CD8-positive, alpha-beta memory T cell (primary cell): Measurements from ENCODE around the gene GNPTG. TPM values are rescaled to one million over a fixed set of nuclear protein-coding genes. Genes with fewer than 3 reads are reported as not detected.
A peak's percentile ranks its signal among the peaks of the same experiment; 100 is the strongest.

ENCODE experiments used
- CTCF ChIA-PET: fragments of 350-600 bp; sonication (Branson Sonifier 250); formaldehyde crosslinking; loops from one replicate; lab custom pipeline; 2021; ENCODE audit warnings: antibody characterized with exemption; lab: Charles Lee
- POLR2A ChIA-PET: fragments of 350-600 bp; sonication (Branson Sonifier 250); formaldehyde crosslinking; loops from one replicate; lab custom pipeline; 2021; ENCODE audit warnings: antibody characterized with exemption; lab: Charles Lee
- DNase-seq, 5 donors: peaks; one replicate each; pipeline versions ENCODE4 v3.0.0 to v3.0.0-alpha.2; 2020 to 2022; ENCODE audit warnings: mixed read lengths in 1 of 5
- H3K27ac ChIP-seq: one replicate; pipeline ENCODE4 v1.7.0; 2013; ENCODE audit warnings: low read depth, mild to moderate bottlenecking, low read length, moderate library complexity
- H3K27me3 ChIP-seq: 2 replicates; pipeline ENCODE4 v1.7.0; 2013; ENCODE audit warnings: low read length, mild to moderate bottlenecking; ENCODE audit not compliant: insufficient read depth, poor library complexity, severe bottlenecking
- H3K36me3 ChIP-seq: 2 replicates; pipeline ENCODE4 v1.7.0; 2013; ENCODE audit warnings: mild to moderate bottlenecking, low read length, moderate library complexity; ENCODE audit not compliant: insufficient read depth
- H3K4me1 ChIP-seq: 2 replicates; pipeline ENCODE4 v1.7.0; 2013; ENCODE audit warnings: mild to moderate bottlenecking, low read length, moderate library complexity; ENCODE audit not compliant: insufficient read depth
- H3K4me3 ChIP-seq: 2 replicates; pipeline ENCODE4 v1.7.0; 2013; ENCODE audit warnings: mild to moderate bottlenecking, low read length
- H3K9me3 ChIP-seq: 2 replicates; pipeline ENCODE4 v1.7.0; 2013; ENCODE audit warnings: mild to moderate bottlenecking, low read length
- H3K27ac Mint-ChIP-seq, 8 donors: one replicate each; pipeline ENCODE4 v1.8.0; 2020 to 2021; ENCODE audit warnings: mixed read lengths in 8 of 8, mild to moderate bottlenecking in 6 of 8, inconsistent platforms in 3 of 8, moderate library complexity in 3 of 8
- H3K27me3 Mint-ChIP-seq, 2 donors: one replicate each; pipeline ENCODE4 v1.8.0; 2020 to 2021; ENCODE audit warnings: mixed read lengths in 2 of 2, mild to moderate bottlenecking in 1 of 2, moderate library complexity in 1 of 2
- H3K36me3 Mint-ChIP-seq, 3 donors: one replicate each; pipeline ENCODE4 v1.8.0; 2020 to 2021; ENCODE audit warnings: mixed read lengths in 3 of 3, inconsistent platforms in 1 of 3, mild to moderate bottlenecking in 1 of 3
- H3K4me1 Mint-ChIP-seq, 3 donors: one replicate each; pipeline ENCODE4 v1.8.0; 2020 to 2021; ENCODE audit warnings: mixed read lengths in 3 of 3, inconsistent platforms in 1 of 3, mild to moderate bottlenecking in 1 of 3
- H3K4me3 Mint-ChIP-seq, 7 donors: one replicate each; pipeline ENCODE4 v1.8.0; 2020 to 2021; ENCODE audit warnings: mixed read lengths in 7 of 7, mild to moderate bottlenecking in 6 of 7, moderate library complexity in 4 of 7, inconsistent platforms in 2 of 7
- H3K9me3 Mint-ChIP-seq, 5 donors: one replicate each; pipeline ENCODE4 v1.8.0; 2020 to 2022; ENCODE audit warnings: mixed read lengths in 5 of 5, mild to moderate bottlenecking in 3 of 5, moderate library complexity in 2 of 5, inconsistent platforms in 1 of 5
- polyA plus RNA-seq: library from polyadenylated mRNA; unstranded; fragments of 300-500 nt; fragmentation: Illumina TruSeq; gene quantifications from one replicate; pipeline ENCODE4 v1.2.3, GENCODE V29; 2021
- total RNA-seq, 2 experiments: library from RNA; stranded (reverse); gene quantifications; one replicate each; pipeline ENCODE4 v1.2.3, GENCODE V29; 2021

Gene GNPTG
- total RNA-seq (10 to 100 TPM; 32.3 to 34.4 TPM), polyA plus RNA-seq (63.3 TPM)

DNA sequence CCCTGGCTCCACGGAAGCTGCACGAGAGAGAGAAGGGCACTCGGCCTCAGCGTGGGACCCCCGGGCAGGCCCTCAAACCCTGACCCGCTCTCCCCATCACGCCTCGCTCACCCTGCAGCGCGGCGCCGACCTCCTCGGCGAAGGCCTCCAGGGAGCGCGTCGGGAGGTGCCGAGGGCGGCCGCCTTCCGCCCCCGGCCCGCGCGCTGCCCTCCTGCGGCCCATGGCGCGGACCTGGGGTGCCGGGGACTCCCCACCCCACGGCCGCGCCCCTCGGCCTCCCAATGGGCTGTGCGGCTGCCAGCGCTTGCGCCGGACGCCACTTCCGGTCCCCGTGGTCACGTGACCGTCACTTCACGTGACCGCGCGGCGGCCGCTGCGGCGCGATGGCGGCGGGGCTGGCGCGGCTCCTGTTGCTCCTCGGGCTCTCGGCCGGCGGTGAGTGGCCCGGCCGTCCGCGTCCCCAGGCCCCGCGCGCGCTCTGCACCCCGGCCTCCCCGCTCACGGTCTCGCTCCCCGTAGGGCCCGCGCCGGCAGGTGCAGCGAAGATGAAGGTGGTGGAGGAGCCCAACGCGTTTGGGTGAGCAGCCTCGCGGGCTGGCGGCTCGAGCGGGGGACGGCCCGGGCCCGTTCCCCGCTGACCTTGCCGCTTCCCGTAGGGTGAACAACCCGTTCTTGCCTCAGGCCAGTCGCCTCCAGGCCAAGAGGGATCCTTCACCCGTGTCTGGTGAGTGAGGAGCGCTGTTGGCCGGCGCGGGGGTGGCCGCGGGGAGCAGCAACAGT, at the start of gene GNPTG, which contains the start of gene TSR3:
GNPTG (plus strand) TSS at position 350 of the 781 bp plus-strand sequence; CDS start at position 385, 35 bp downstream.
TSR3 (minus strand) TSS at position 297 of the 781 bp plus-strand sequence; CDS start at position 223, 74 bp downstream.
- Mint-ChIP-seq H3K36me3 (peaks cover 0 to 36% (median 0%) of the 10 kb centered on the region in 3 donors), H3K27ac (peak within 1 kb of the TSS; percentile 40 to 97 (median 80)), H3K4me3 (peak within 1 kb of the TSS; percentile 83 to 96 (median 86)), H3K27me3 (peaks cover 0 to 6% of the 10 kb centered on the region in 2 donors), H3K9me3 (no peaks in the 10 kb centered on the region), H3K4me1 (peaks cover 28 to 56% (median 31%) of the 10 kb centered on the region in 3 donors)
- peaks cover 26% of the 10 kb centered on the region for H3K4me1 ChIP-seq
- H3K9me3 ChIP-seq: no peaks in the 10 kb centered on the region
- DNase-seq: peak; percentile 77 to 91 (median 86)
- H3K4me3 ChIP-seq: peak within 1 kb of the TSS; percentile 78
- no peaks in the 10 kb centered on the region for H3K36me3 ChIP-seq
- no peaks in the 10 kb centered on the region for H3K27me3 ChIP-seq
- CTCF ChIA-PET: no interaction called here
- POLR2A ChIA-PET: interaction anchor here (1.1 kb wide), 1 partner anchor 19 kb away, joined by 3 read pairs; the partner anchor contains the start of gene BAIAP3
- peak within 1 kb of the TSS; percentile 75 for H3K27ac ChIP-seq

DNA sequence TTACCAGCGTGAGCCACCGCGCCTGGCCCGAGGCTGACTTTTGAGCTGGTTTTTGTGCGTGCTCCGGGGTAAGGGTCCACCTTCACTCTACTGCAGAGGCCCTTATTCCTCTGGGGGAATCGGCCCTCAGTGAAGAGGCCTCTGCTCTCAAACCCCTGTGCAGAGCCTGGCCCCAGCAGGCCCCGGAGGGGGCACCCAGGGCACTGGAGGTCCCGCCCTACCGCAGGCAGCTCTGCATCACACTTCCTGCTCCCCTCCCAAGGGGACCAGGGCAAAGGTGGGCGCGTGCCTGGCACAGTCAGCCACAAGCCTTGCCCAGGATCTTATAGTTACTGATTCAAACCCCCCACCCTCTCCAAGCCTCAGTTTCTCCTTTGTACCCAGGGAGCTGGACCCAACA, 45.9 kb upstream of the GNPTG start:
- peak overlapping the region in 1 of 7 donors; percentile 52 for H3K4me3 Mint-ChIP-seq
- H3K27me3 Mint-ChIP-seq: no peaks in the 10 kb centered on the region
- H3K36me3 Mint-ChIP-seq: peaks cover 0 to 9% (median 0%) of the 10 kb centered on the region in 3 donors
- H3K9me3 Mint-ChIP-seq: no peaks in the 10 kb centered on the region
- no peaks in the 10 kb centered on the region for H3K36me3 ChIP-seq
- peak overlapping the region in 1 of 8 donors; percentile 33 for H3K27ac Mint-ChIP-seq
- no peak overlapping the region for H3K4me3 ChIP-seq
- ChIA-PET POLR2A (no interaction called here), CTCF (interaction anchor here (0.7 kb wide), 1 partner anchor 10 kb away, joined by 4 read pairs; no protein-coding TSS in a partner anchor)
- no peak overlapping the region for H3K27ac ChIP-seq
- H3K4me1 ChIP-seq: peaks cover 20% of the 10 kb centered on the region
- peaks cover 20 to 45% (median 24%) of the 10 kb centered on the region in 3 donors for H3K4me1 Mint-ChIP-seq
- no peaks in the 10 kb centered on the region for H3K9me3 ChIP-seq
- DNase-seq: peak in 1 of 5 donors; percentile 41
- no peaks in the 10 kb centered on the region for H3K27me3 ChIP-seq

DNA sequence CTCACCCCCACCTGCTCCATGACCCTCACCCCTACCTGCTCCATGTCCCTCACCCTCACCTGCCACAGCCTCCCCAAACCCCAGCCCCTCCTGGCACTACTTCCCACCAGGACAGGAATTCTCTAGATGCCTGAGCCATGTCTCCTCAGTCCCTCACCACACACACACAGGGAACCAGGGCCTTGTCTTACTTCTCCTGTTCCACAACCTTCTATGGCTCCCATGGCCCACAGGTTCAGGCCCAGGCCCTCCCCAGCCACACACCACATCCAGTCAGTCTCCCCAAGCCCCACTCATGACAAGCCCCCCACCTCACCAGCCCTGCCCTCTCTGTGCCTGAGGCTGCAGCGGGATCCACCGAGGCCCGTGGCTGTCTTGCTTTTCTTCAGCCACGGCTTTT, 45.4 kb upstream of the GNPTG start:
- Histone ChIP-seq H3K27me3 (no peaks in the 10 kb centered on the region), H3K36me3 (no peaks in the 10 kb centered on the region), H3K4me3 (no peak overlapping the region), H3K9me3 (no peaks in the 10 kb centered on the region), H3K4me1 (peaks cover 25% of the 10 kb centered on the region), H3K27ac (no peak overlapping the region)
- Mint-ChIP-seq H3K4me1 (peaks cover 25 to 50% (median 28%) of the 10 kb centered on the region in 3 donors), H3K27ac (peak overlapping the region in 6 of 8 donors; percentile 13 to 70 (median 45)), H3K4me3 (peak overlapping the region in 6 of 7 donors; percentile 34 to 87 (median 56)), H3K9me3 (no peaks in the 10 kb centered on the region), H3K27me3 (no peaks in the 10 kb centered on the region), H3K36me3 (peaks cover 0 to 13% (median 0%) of the 10 kb centered on the region in 3 donors)
- DNase-seq: no peak
- ChIA-PET CTCF (no interaction called here), POLR2A (no interaction called here)

DNA sequence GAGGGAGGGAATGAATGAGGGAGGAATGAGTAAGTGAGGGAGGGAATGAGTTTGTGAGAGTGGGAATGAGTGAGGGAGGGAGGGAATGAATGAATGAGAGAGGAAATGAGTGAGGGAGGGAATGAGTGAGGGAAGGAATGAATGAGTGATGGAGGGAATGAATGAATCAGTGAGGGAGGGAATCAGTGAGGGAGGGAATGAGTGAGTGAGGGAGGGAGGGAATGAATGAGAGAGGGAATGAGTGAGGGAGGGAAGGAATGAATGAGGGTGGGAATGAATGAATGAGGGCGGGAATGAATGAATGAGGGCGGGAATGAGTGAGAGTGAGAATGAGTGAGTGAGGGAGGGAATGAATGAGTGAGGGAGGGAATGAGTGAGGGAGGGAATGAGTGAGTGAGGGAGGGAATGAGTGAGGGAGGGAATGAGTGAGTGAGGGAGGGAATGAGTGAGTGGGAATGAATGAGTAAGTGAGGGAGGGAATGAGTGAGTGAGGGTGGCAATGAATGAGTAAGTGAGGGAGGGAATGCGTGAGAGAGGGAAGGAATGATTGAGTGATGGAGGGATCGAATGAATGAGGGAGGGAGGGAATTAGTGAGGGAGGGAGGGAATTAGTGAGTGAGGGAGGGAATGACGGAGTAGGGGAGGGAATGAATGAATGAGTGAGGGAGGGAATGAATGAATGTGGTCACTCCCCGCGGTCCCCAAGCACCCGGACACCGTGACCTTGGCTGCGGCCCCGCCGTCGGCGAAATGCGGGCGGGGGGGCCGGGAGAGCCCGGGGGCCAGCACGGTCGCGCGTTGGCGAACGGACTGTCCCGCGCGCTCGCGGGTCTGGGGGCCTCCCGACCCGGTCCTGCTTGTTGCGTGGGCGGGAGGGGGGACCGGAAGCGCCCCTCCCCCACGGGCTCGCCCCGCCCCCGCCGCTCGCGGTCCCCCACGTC, 43.4 kb upstream of the GNPTG start:
- ChIA-PET CTCF (interaction anchor here (1.0 to 1.6 kb wide), 3 partner anchors 24 to 53 kb away, joined by 3 to 6 read pairs (median 4); no protein-coding TSS in a partner anchor), POLR2A (interaction anchor here (1.8 kb wide), 3 partner anchors 22 to 112 kb away, joined by 7 to 14 read pairs (median 11); partner anchors contain the start of gene UQCC4)
- Histone ChIP-seq H3K9me3 (no peaks in the 10 kb centered on the region), H3K27ac (peak overlapping the region; percentile 100), H3K27me3 (no peaks in the 10 kb centered on the region), H3K36me3 (peaks cover 6% of the 10 kb centered on the region), H3K4me3 (peak overlapping the region; percentile 84), H3K4me1 (peaks cover 44% of the 10 kb centered on the region)
- H3K4me3 Mint-ChIP-seq: peak overlapping the region; percentile 87 to 96 (median 90)
- H3K27ac Mint-ChIP-seq: peak overlapping the region in 5 of 8 donors; percentile 70 to 100 (median 99)
- H3K9me3 Mint-ChIP-seq: no peaks in the 10 kb centered on the region
- peaks cover 33 to 58% (median 36%) of the 10 kb centered on the region in 3 donors for H3K4me1 Mint-ChIP-seq
- no peaks in the 10 kb centered on the region for H3K27me3 Mint-ChIP-seq
- H3K36me3 Mint-ChIP-seq: peaks cover 0 to 25% (median 0%) of the 10 kb centered on the region in 3 donors
- DNase-seq: no peak

DNA sequence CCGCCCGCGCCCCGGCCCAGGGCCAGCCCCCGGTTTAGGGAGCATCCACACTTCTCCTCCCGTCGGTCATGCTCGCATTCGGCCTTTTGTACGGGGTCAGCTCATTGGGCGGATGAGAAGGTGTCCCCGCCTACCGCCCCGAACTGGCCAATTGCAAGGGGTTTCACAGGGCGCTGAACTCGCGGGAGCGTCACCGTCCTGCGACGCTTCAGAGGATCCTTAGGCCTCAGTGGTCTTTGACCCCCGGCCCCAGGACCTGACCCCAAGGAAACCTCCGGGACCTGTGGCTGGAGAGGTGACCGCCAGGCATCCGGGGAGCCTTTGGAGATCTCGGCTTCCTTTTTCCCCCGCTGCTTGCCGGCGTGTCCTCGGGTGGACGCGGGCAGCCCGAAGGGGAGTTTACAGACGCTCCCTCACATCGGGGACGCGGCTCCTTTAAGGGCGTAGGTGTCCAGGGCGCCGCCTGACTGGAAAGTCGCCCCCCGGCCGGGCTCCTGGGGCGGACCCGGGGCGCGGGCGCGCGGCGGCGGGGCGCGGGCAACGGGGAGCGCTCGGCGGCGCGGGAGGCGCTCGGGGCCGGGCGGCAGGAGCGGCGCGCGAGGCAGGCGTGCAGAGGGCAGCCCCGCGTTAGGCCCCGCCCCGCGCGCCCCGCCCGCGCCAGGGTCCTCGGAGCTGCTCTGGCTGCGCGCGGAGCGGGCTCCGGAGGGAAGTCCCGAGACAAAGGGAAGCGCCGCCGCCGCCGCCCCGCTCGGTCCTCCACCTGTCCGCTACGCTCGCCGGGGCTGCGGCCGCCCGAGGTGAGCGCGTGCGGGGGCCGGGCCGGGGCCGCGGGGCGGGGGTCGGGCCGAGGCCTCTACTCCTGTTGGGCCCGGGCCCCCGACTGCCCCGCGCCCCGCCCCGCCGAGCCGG, 42.5 kb upstream of the GNPTG start, which contains the start of gene UBE2I:
UBE2I (plus strand) TSS at position 660 of the 909 bp plus-strand sequence. CDS start 4,395 bp downstream, outside the sequence.
- DNase-seq: peak; percentile 93 to 100 (median 98)
- Mint-ChIP-seq H3K9me3 (no peaks in the 10 kb centered on the region), H3K4me1 (peaks cover 28 to 57% (median 30%) of the 10 kb centered on the region in 3 donors), H3K4me3 (peak within 1 kb of the TSS; percentile 95 to 99 (median 96)), H3K36me3 (peaks cover 0 to 33% (median 0%) of the 10 kb centered on the region in 3 donors), H3K27ac (peak within 1 kb of the TSS; percentile 91 to 100 (median 99)), H3K27me3 (no peaks in the 10 kb centered on the region)
- ChIA-PET POLR2A (interaction anchor here (0.8 to 1.8 kb wide), 5 partner anchors 21 to 397 kb away, joined by 3 to 14 read pairs (median 7); partner anchors contain the start of genes MAPK8IP3 and UQCC4), CTCF (interaction anchor here (1.0 to 1.6 kb wide), 4 partner anchors 8 to 52 kb away, joined by 3 to 6 read pairs (median 4); no protein-coding TSS in a partner anchor)
- Histone ChIP-seq H3K36me3 (peaks cover 12% of the 10 kb centered on the region), H3K4me1 (peaks cover 39% of the 10 kb centered on the region), H3K27ac (peak within 1 kb of the TSS; percentile 100), H3K9me3 (no peaks in the 10 kb centered on the region), H3K27me3 (no peaks in the 10 kb centered on the region), H3K4me3 (peak within 1 kb of the TSS; percentile 84)

DNA sequence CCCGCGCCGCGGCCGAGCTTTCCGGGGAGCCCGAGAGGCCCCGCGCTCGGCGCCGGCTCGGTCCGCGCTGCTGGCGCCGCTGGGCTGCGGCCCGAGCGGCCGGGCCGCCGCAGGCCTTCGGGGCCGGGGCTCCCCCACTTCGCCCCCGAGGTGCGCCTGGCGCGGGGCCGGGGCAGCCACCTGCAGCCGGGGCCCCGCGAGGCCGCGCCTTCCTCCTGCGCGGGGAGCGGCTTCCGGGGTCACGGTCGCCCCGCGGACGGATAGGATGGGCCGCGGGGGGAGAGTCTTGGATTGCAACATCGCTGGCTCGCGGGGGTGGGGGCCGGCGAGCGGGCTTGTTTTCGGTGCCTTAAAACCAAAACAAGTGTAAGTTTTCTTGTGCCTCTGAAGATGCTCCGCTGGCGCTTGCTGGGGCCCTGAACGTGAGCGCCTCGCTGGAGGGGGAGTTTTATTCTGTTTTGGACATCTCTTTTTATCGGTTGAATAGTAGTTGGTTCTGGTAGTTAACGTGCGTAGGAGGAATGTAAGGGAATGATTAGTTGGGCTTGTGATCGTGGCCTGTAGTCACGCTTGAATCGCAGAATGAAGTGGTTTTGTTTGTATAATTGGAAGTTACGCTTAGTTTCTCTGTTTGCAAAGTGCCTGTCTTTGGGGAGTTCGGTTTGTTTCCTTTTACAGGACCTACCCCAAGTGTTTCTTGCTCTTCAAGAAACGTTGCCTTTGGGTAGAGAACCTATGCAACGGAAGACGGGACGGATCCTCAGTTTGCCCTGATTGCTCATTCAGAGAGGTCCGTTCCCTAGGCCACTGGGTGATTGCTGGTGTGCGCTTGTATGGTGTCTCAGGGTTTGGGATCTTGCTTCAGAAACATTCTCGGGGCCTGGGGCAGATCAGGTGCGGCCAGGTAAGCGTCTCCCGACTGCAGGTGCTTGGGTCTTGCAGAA, 41.6 kb upstream of the GNPTG start:
- Mint-ChIP-seq H3K36me3 (peaks cover 0 to 41% (median 0%) of the 10 kb centered on the region in 3 donors), H3K27ac (peak overlapping the region; percentile 90 to 98 (median 96)), H3K4me1 (peaks cover 25 to 54% (median 26%) of the 10 kb centered on the region in 3 donors), H3K9me3 (no peaks in the 10 kb centered on the region), H3K27me3 (no peaks in the 10 kb centered on the region), H3K4me3 (peak overlapping the region; percentile 94 to 99 (median 96))
- ChIA-PET POLR2A (interaction anchor here (1.0 to 1.8 kb wide), 4 partner anchors 20 to 229 kb away, joined by 3 to 14 read pairs (median 9); partner anchors contain the start of gene UQCC4), CTCF (interaction anchor here (1.3 to 1.6 kb wide), 2 partner anchors 9 to 33 kb away, joined by 4 to 6 read pairs; no protein-coding TSS in a partner anchor)
- H3K27me3 ChIP-seq: no peaks in the 10 kb centered on the region
- peaks cover 37% of the 10 kb centered on the region for H3K4me1 ChIP-seq
- peak overlapping the region; percentile 58 for H3K27ac ChIP-seq
- peaks cover 21% of the 10 kb centered on the region for H3K36me3 ChIP-seq
- no peaks in the 10 kb centered on the region for H3K9me3 ChIP-seq
- DNase-seq: peak; percentile 62 to 77 (median 64)
- H3K4me3 ChIP-seq: peak overlapping the region; percentile 81
